Measurements from ENCODE around the gene TSTD1.
A peak's percentile ranks its signal among the peaks of the same experiment; 100 is the strongest.
"Not testable (repeated sequence)": the region's sequence is repeated elsewhere in the genome, so short reads cannot be mapped to it uniquely, and the experiment has no call there.

Gene TSTD1

GRCh38 chr1:161033751-161034150 is 5.0 kb downstream of the TSTD1 start:
- no peak for DNase-seq

- no peak for DNase-seq
Measured at GRCh38 chr1:161032409-161032808, 6.4 kb downstream of the TSTD1 start.

- DNase-seq: no peak
Measured at GRCh38 chr1:161031874-161032273, 6.9 kb downstream of the TSTD1 start.

GRCh38 chr1:161029466-161029865 is 9.3 kb downstream of the TSTD1 start:
- not testable (repeated sequence) for DNase-seq

GRCh38 chr1:161026954-161027353 is 11.8 kb downstream of the TSTD1 start:
- DNase-seq: not testable (repeated sequence)

GRCh38 chr1:161022432-161022831 is 16.3 kb downstream of the TSTD1 start:
- DNase-seq: not testable (repeated sequence)

- DNase-seq: no peak
Measured at GRCh38 chr1:161021970-161022353, 16.8 kb downstream of the TSTD1 start.

GRCh38 chr1:161021165-161021969 is 17.4 kb downstream of the TSTD1 start:
- peak; percentile 98 for DNase-seq

- DNase-seq: peak; percentile 67
Measured at GRCh38 chr1:161020509-161021164, 18.1 kb downstream of the TSTD1 start, which contains the start of gene F11R. Gene F11R, minus strand, starts transcription at chr1:161021152. Its CDS starts 79 bp downstream, at chr1:161021073.

- DNase-seq: no peak
Measured at GRCh38 chr1:161019751-161020495, 18.8 kb downstream of the TSTD1 start.

- not testable (repeated sequence) for DNase-seq
Measured at GRCh38 chr1:161019111-161019660, 19.6 kb downstream of the TSTD1 start.

- DNase-seq: no peak
Measured at GRCh38 chr1:161018631-161018930, 20.2 kb downstream of the TSTD1 start.

- DNase-seq: no peak
Measured at GRCh38 chr1:161017756-161018630, 20.8 kb downstream of the TSTD1 start.

GRCh38 chr1:161017181-161017580 is 21.6 kb downstream of the TSTD1 start:
- DNase-seq: not testable (repeated sequence)

- DNase-seq: not testable (repeated sequence)
Measured at GRCh38 chr1:161016683-161017082, 22.1 kb downstream of the TSTD1 start.

- peak; percentile 46 for DNase-seq
Measured at GRCh38 chr1:161013488-161014230, 25.1 kb downstream of the TSTD1 start.

GRCh38 chr1:161013131-161013487 is 25.7 kb downstream of the TSTD1 start:
- DNase-seq: no peak

- DNase-seq: no peak
Measured at GRCh38 chr1:161012420-161012819, 26.3 kb downstream of the TSTD1 start.

GRCh38 chr1:161009602-161010211 is 29.1 kb downstream of the TSTD1 start:
- DNase-seq: no peak

- DNase-seq: no peak
Measured at GRCh38 chr1:161008869-161009510, 29.8 kb downstream of the TSTD1 start.

GRCh38 chr1:161007369-161007768 is 31.4 kb downstream of the TSTD1 start:
- DNase-seq: no peak
